ENCODE measurements around the gene TBCD.

The TBCD gene

DNA sequence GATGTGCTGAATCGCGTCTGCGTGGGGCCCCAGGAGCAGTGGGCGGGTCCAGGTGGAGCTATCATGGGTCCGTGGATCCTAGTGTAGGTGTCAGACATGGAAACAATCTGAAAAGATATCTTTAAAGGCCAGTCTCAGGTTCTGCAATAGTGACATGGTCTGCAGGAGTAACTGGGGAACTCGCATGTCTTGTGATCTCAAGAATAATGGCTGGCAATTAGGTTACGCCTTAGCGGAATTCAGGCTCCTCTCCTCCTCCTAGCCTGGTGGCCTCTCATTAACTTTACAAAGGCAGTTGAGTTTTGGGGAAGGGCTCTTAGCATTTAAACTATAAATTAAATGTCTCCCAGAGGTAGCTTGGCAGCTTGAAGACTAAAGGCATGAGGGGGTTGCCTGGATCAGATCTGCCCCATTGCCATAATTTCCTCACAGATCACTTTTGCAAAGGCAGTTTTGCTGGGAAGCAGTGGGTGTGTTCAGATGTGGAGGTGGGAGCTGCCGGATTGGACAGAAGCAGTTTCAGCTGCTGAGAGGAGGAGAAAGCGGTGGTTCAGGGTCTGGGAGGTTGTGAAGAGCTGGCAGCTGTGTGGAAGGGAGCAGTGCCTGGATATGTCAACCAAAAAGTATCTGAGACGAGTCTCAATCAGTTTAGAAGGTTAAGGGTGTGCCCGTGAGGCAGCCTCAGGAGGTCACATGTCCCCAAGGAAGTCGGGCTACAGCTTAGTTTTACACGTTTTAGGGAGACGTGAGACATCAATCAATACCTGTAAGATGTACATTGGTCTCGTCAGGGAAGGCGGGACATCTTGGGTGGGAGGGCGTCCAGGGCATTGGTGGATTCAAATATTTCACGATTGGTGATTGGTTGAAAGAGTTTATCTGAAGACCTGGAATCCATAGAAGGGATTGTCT is 2.7 kb downstream of the TBCD start:
- in situ Hi-C loops (cut with HindIII; ENCODE audit: low pct_ligation_motif_present, low sequenced_read_pairs) = no loop called here
- Histone ChIP-seq H3K36me3 (replicated peaks) (no peaks in the 10 kb centered on the region), H3K27me3 (replicated peaks) (no peaks in the 10 kb centered on the region), H3K4me3 (ENCODE audit: low read depth, low read length) (no peak overlapping the region), H3K27ac (no peak overlapping the region)
- no peak for TF ChIP-seq CTCF (IDR thresholded peaks at IDR 0.05; ENCODE audit: low read depth, low read length, missing control alignments)
- DNase-seq = no peak

GRCh38 chr17:82756166-82756565 is 4.3 kb downstream of the TBCD start:
- DNase-seq = no peak
- no peak overlapping the region for H3K27ac ChIP-seq
- no peak for TF ChIP-seq CTCF (IDR thresholded peaks at IDR 0.05; ENCODE audit: low read depth, low read length, missing control alignments)
- no peaks in the 10 kb centered on the region for H3K36me3 ChIP-seq (replicated peaks)
- in situ Hi-C loops (cut with HindIII; ENCODE audit: low pct_ligation_motif_present, low sequenced_read_pairs) = no loop called here
- no peak overlapping the region for H3K4me3 ChIP-seq (ENCODE audit: low read depth, low read length)
- H3K27me3 ChIP-seq (replicated peaks) = no peaks in the 10 kb centered on the region

DNA sequence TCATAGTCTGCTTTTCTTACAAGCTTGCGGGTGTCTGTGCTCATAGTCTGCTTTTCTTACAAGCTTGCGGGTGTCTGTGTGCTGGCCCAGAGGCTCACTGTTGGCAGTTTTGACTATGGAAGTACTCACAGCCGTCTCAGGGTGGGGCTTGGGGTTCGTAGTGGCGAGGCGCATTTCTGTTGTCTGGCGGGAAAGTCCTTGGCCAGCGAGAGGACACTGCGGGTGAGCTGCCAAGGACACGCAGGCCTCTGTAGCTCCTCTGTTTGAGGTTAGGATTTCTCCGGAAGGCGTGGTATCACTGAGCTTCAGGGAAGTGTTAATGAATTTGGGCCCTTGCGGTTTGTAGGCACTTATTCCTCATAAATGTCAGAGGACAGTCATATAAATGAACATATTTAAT is 13.5 kb downstream of the TBCD start:
- Histone ChIP-seq H3K27ac (no peak overlapping the region), H3K36me3 (replicated peaks) (peaks cover 19% of the 10 kb centered on the region), H3K27me3 (replicated peaks) (no peaks in the 10 kb centered on the region), H3K4me3 (ENCODE audit: low read depth, low read length) (no peak overlapping the region)
- in situ Hi-C loops (cut with HindIII; ENCODE audit: low pct_ligation_motif_present, low sequenced_read_pairs) = no loop called here
- DNase-seq = no peak
- TF ChIP-seq CTCF (IDR thresholded peaks at IDR 0.05; ENCODE audit: low read depth, low read length, missing control alignments) = no peak

GRCh38 chr17:82767041-82767754 is 15.3 kb downstream of the TBCD start:
- DNase-seq = peak; percentile 22

GRCh38 chr17:82769041-82769440 is 17.2 kb downstream of the TBCD start:
- no peak for TF ChIP-seq CTCF (IDR thresholded peaks at IDR 0.05; ENCODE audit: low read depth, low read length, missing control alignments)
- DNase-seq = no peak
- Histone ChIP-seq H3K36me3 (replicated peaks) (peaks cover 18% of the 10 kb centered on the region), H3K27ac (no peak overlapping the region), H3K27me3 (replicated peaks) (no peaks in the 10 kb centered on the region), H3K4me3 (ENCODE audit: low read depth, low read length) (no peak overlapping the region)
- in situ Hi-C loops (cut with HindIII; ENCODE audit: low pct_ligation_motif_present, low sequenced_read_pairs) = no loop called here

More at GRCh38 chr17:82767041-82767754, 15.3 kb downstream of the TBCD start:
- H3K36me3 ChIP-seq (replicated peaks) = peaks cover 19% of the 10 kb centered on the region
- TF ChIP-seq CTCF (IDR thresholded peaks at IDR 0.05; ENCODE audit: low read depth, low read length, missing control alignments) = peak; percentile 75
- no peaks in the 10 kb centered on the region for H3K27me3 ChIP-seq (replicated peaks)
- no peak overlapping the region for H3K4me3 ChIP-seq (ENCODE audit: low read depth, low read length)
- no peak overlapping the region for H3K27ac ChIP-seq
- in situ Hi-C loops (cut with HindIII; ENCODE audit: low pct_ligation_motif_present, low sequenced_read_pairs) = no loop called here
